Heart left ventricle (tissue), 16 donors: ENCODE measurements around the gene SCYL1. TPM values are rescaled to one million over a fixed set of nuclear protein-coding genes. Genes with fewer than 3 reads are reported as not detected.

Experiments used
- ATAC-seq, 4 donors: fragments of 200-7000 bp; cut with Tn5 transposase; one replicate each; pipeline ENCODE4 v1.9.1; 2020 to 2022; ENCODE audit warnings: moderate library complexity in 4 of 4, mild to moderate bottlenecking in 3 of 4, moderate number of reproducible peaks in 1 of 4
- DNase-seq, 5 donors: peaks; one replicate each; pipeline ENCODE4 v3.0.0-alpha.2; 2020
- H3K27ac ChIP-seq, 12 donors: fragments of 200-600 bp; sonication (generic) in 4 of 12; one replicate each; pipeline versions ENCODE4 v1.5.0 to v1.8.0; 2016 to 2022; ENCODE audit warnings: mild to moderate bottlenecking in 2 of 12
- H3K27me3 ChIP-seq, 9 donors: fragments of 200-600 bp; sonication (generic) in 2 of 9; one replicate each; pipeline versions ENCODE4 v1.5.1 to v1.8.0; 2016 to 2022; ENCODE audit warnings: mild to moderate bottlenecking in 3 of 9
- H3K36me3 ChIP-seq, 9 donors: fragments of 200-600 bp; sonication (generic) in 2 of 9; one replicate each; pipeline versions ENCODE4 v1.5.0 to v1.8.0; 2018 to 2022; ENCODE audit warnings: mild to moderate bottlenecking in 2 of 9
- H3K4me1 ChIP-seq, 12 donors: fragments of 200-600 bp; sonication (generic) in 4 of 12; one replicate each; pipeline versions ENCODE4 v1.5.0 to v1.8.0; 2016 to 2022; ENCODE audit warnings: mild to moderate bottlenecking in 3 of 12
- H3K4me3 ChIP-seq, 12 donors: fragments of 200-600 bp; sonication (generic) in 4 of 12; one replicate each; pipeline versions ENCODE4 v1.5.0 to v1.8.0; 2017 to 2022; ENCODE audit warnings: mild to moderate bottlenecking in 9 of 12, moderate library complexity in 4 of 12
- H3K9me3 ChIP-seq, 12 donors: fragments of 200-600 bp; sonication (generic) in 4 of 12; one replicate each; pipeline versions ENCODE4 v1.5.0 to v1.8.0; 2016 to 2022; ENCODE audit warnings: mild to moderate bottlenecking in 1 of 12
- CTCF ChIP-seq, 12 donors: fragments of 200-600 bp; sonication (generic) in 4 of 12; IDR thresholded peaks; one replicate each; pipeline versions ENCODE4 v1.5.0 to v1.8.0; 2018 to 2022; ENCODE audit warnings: antibody characterized with exemption in 12 of 12, mild to moderate bottlenecking in 5 of 12
- POLR2A ChIP-seq, 2 donors: fragments of 450-650 bp; IDR thresholded peaks; one replicate each; pipeline ENCODE4 v1.6.1; 2017; ENCODE audit warnings: antibody characterized with exemption in 2 of 2, mild to moderate bottlenecking in 2 of 2, moderate library complexity in 2 of 2
- WGBS, 4 donors: extraction: QIAGEN DNeasy Blood & Tissue Kit in 2 of 4; methylation state at CpG; one replicate each; pipeline versions ENCODE4 v1.1.5 to v1.1.7; 2013 to 2018; 5-methylcytosine and 5-hydroxymethylcytosine counted together
- intact Hi-C, 10 donors: fragments of 100-400 bp; cut with DNase I; formaldehyde crosslinking; loops; one replicate each; pipeline versions ENCODE4 v1.11.1 to v1.14.2; 2022
- polyA plus RNA-seq, 2 donors: library from polyadenylated mRNA; stranded (reverse); fragments of 200-250 nt; gene quantifications; one replicate each; pipeline ENCODE4 v1.2.3, GENCODE V29; 2013
- total RNA-seq, 9 donors: library from RNA; depleted of rRNA in 2 of 9; stranded (reverse); fragments of >200 nt in 2 of 9; fragmentation: NEBNext Ultra II Directional in 3 of 9; extraction: Animal tissue kit (Norgen Biotek cat#: 25700) in 3 of 9; gene quantifications; one replicate each; pipeline versions ENCODE4 v1.1.0 to v1.2.4, GENCODE V29; 2016 to 2023
- donor health status: ischemic (EF 13 %, LVEDD 7.1; RV severe dilation, severe dysfunction).
- donor health status: healthy with polysubstance abuse.
- donor health status: DM: no; HTN: yes; CAD: no.
- donor health status: DM: no; HTN: no; CAD: no.
- donor health status: ischemic (EF 25% LVEDD 6.9; RV normal size, moderate dysfunction).
- donor health status: ischemic (EF 25% LVEDD 5.7; RV mildly dilated, moderate dysfunction).
- donor health status: healthy.
- donor health status: DM: yes; HTN: yes; CAD: no.
- donor health status: ischemic (EF 35%, LVEDD 5.7; RV mildly dilated, moderate dysfunction).
- donor health status: nonischemic (EF 11% LVEDD 7.7; RV severe dilation, severe dysfunction).
- donor health status: DM: yes; HTN: yes; CAD: no.
- donor health status: PGD.
- donor health status: ischemic (EF 29% LVEDD 5.4; RV normal size, mild dysfunction).
- donor health status: nonischemic (EF 23%, LVEDD 6.1; RV moderate dilation, normal function).

The SCYL1 gene
- total and polyA plus RNA-seq, 11 donors, result 51.6 to 135 (median 64.2) TPM

GRCh38 chr11:65503949-65504673 lies 20.8 kb upstream of the SCYL1 start:
- no peaks in the 10 kb centered on the region for H3K9me3 ChIP-seq
- H3K36me3 ChIP-seq, result peaks cover 15 to 69% (median 58%) of the 10 kb centered on the region in 9 donors
- H3K4me3 ChIP-seq, result peak overlapping the region; percentile 70 to 90 (median 81)
- peak overlapping the region in 11 of 12 donors; percentile 43 to 100 (median 98) for H3K27ac ChIP-seq
- no peaks in the 10 kb centered on the region for H3K27me3 ChIP-seq
- intact Hi-C loops, result no loop called here
- DNase-seq (no peak), ATAC-seq (no peak)
- WGBS, 4 donors, result 0 to 1% (median 0%) methylated on average over 3 of the region's 3 CpGs
- peaks cover 0 to 48% (median 24%) of the 10 kb centered on the region in 12 donors for H3K4me1 ChIP-seq
- no peak for TF ChIP-seq CTCF (IDR thresholded peaks at IDR 0.05)
- TF ChIP-seq POLR2A (IDR thresholded peaks at IDR 0.05), result peak in 1 of 2 donors; percentile 14

GRCh38 chr11:65504674-65505465 lies 20.0 kb upstream of the SCYL1 start:
- 4 to 7% (median 6%) methylated on average over 8 of the region's 8 CpGs for WGBS, 4 donors
- no peak for TF ChIP-seq CTCF (IDR thresholded peaks at IDR 0.05)
- TF ChIP-seq POLR2A (IDR thresholded peaks at IDR 0.05), result peak in 1 of 2 donors; percentile 41

GRCh38 chr11:65505466-65506289 lies 19.2 kb upstream of the SCYL1 start:
- Histone ChIP-seq H3K9me3 (no peaks in the 10 kb centered on the region), H3K36me3 (peaks cover 15 to 64% (median 58%) of the 10 kb centered on the region in 9 donors), H3K4me1 (peaks cover 0 to 54% (median 26%) of the 10 kb centered on the region in 12 donors), H3K4me3 (peak overlapping the region; percentile 70 to 90 (median 81)), H3K27ac (peak overlapping the region; percentile 43 to 100 (median 98)), H3K27me3 (no peaks in the 10 kb centered on the region)
- ATAC-seq (no peak), DNase-seq (peak in 1 of 5 donors; percentile 19)
- intact Hi-C loops, result loop anchor here in 6 of 10 donors (2.0 to 5.0 kb wide), 3 partner anchors 33 to 88 kb away; no protein-coding TSS in a partner anchor
- TF ChIP-seq CTCF (IDR thresholded peaks at IDR 0.05), result no peak
- no peak for TF ChIP-seq POLR2A (IDR thresholded peaks at IDR 0.05)
- WGBS, 4 donors, result 10 to 15% (median 12%) methylated on average over 12 of the region's 12 CpGs

More at GRCh38 chr11:65504674-65505465, 20.0 kb upstream of the SCYL1 start:
- ATAC-seq (no peak), DNase-seq (peak in 1 of 5 donors; percentile 18)
- Histone ChIP-seq H3K4me1 (peaks cover 0 to 48% (median 24%) of the 10 kb centered on the region in 12 donors), H3K4me3 (peak overlapping the region; percentile 70 to 90 (median 81)), H3K27me3 (no peaks in the 10 kb centered on the region), H3K9me3 (no peaks in the 10 kb centered on the region), H3K27ac (peak overlapping the region; percentile 5 to 100 (median 98)), H3K36me3 (peaks cover 15 to 69% (median 58%) of the 10 kb centered on the region in 9 donors)
- intact Hi-C loops, result loop anchor here in 5 of 10 donors (5.0 kb wide), 2 partner anchors 33 to 88 kb away; no protein-coding TSS in a partner anchor
